IMR-90 (cell line): ENCODE data around the gene WDR90. TPM values are rescaled to one million over a fixed set of nuclear protein-coding genes. Genes with fewer than 3 reads are reported as not detected.

Experiments used
- ATAC-seq: fragments of 200-7000 bp; cut with Tn5 transposase; 2 replicates; pipeline ENCODE4 v1.9.1; 2020; ENCODE audit warnings: low read depth, mild to moderate bottlenecking, moderate library complexity
- BruUV-seq: library from RNA; stranded (reverse); fragments of 400-500 nt; replicated peaks from 2 replicates; lab custom pipeline; 2021; lab: Mats Ljungman, UMichigan
- CTCF ChIA-PET: fragments of 300-600 bp; formaldehyde crosslinking; extraction: SDS; loops from one replicate; lab custom pipeline; 2021; ENCODE audit warnings: antibody characterized with exemption; lab: Yijun Ruan, JAX
- POLR2A ChIA-PET: fragments of 300-600 bp; sonication (Branson Sonifier 250); formaldehyde crosslinking; loops from one replicate; lab custom pipeline; 2022; ENCODE audit warnings: antibody characterized with exemption; ENCODE audit not compliant: unreplicated experiment; lab: Charles Lee
- DNase-seq: peaks from one replicate; pipeline ENCODE4 v3.0.0; 2013
- H2AFZ ChIP-seq: replicated peaks from 2 replicates; pipeline ENCODE3; 2013; ENCODE audit warnings: low read length, mild to moderate bottlenecking; ENCODE audit not compliant: poor library complexity
- H2AK5ac ChIP-seq: 2 replicates; pipeline ENCODE4 v1.6.1; 2013; ENCODE audit warnings: low read depth, low read length, inconsistent platforms
- H2AK9ac ChIP-seq: replicated peaks from 2 replicates; pipeline ENCODE3; 2013; ENCODE audit warnings: mild to moderate bottlenecking, low read depth, low read length, moderate library complexity; ENCODE audit not compliant: poor library complexity
- H2BK120ac ChIP-seq: 2 replicates; pipeline ENCODE4 v1.6.1; 2013; ENCODE audit warnings: low read depth, low read length, inconsistent platforms
- H2BK15ac ChIP-seq: 3 replicates; pipeline ENCODE4 v1.6.1; 2013; ENCODE audit warnings: low read depth, low read length, inconsistent platforms
- H2BK20ac ChIP-seq: 2 replicates; pipeline ENCODE4 v1.6.1; 2013; ENCODE audit warnings: low read depth, mild to moderate bottlenecking, inconsistent platforms, low read length, moderate library complexity
- H2BK5ac ChIP-seq: 2 replicates; pipeline ENCODE4 v1.6.1; 2013; ENCODE audit warnings: mild to moderate bottlenecking, low read depth, low read length, inconsistent platforms; ENCODE audit not compliant: poor library complexity, severe bottlenecking
- H3K14ac ChIP-seq: replicated peaks from 2 replicates; pipeline ENCODE4 v1.6.1; 2013; ENCODE audit warnings: low read depth, low read length, inconsistent platforms
- H3K18ac ChIP-seq: 2 replicates; pipeline ENCODE4 v1.6.1; 2013; ENCODE audit warnings: low read depth, low read length, control low read depth
- H3K23ac ChIP-seq: 2 replicates; pipeline ENCODE4 v1.6.1; 2013; ENCODE audit warnings: low read depth, low read length, inconsistent platforms
- H3K27ac ChIP-seq: 2 replicates; pipeline ENCODE4 v1.5.1; 2013; ENCODE audit warnings: mild to moderate bottlenecking, control low read depth, low read length; ENCODE audit not compliant: insufficient read depth
- H3K27me3 ChIP-seq: 2 replicates; pipeline ENCODE4 v1.6.1; 2013; ENCODE audit warnings: low read length; ENCODE audit not compliant: control insufficient read depth, insufficient read depth
- H3K36me3 ChIP-seq: 2 replicates; pipeline ENCODE4 v1.6.1; 2013; ENCODE audit warnings: low read length, mixed read lengths; ENCODE audit not compliant: control insufficient read depth, insufficient read depth
- H3K4ac ChIP-seq: 2 replicates; pipeline ENCODE4 v1.6.1; 2013; ENCODE audit warnings: low read depth, low read length, inconsistent platforms
- H3K4me1 ChIP-seq: 2 replicates; pipeline ENCODE4 v1.6.1; 2013; ENCODE audit warnings: low read length, mixed read lengths; ENCODE audit not compliant: control insufficient read depth, insufficient read depth
- H3K4me2 ChIP-seq: 2 replicates; pipeline ENCODE4 v1.6.1; 2013; ENCODE audit warnings: low read depth, mild to moderate bottlenecking, control low read depth, low read length, moderate library complexity
- H3K4me3 ChIP-seq: 2 replicates; pipeline ENCODE4 v1.5.1; 2013; ENCODE audit warnings: low read depth, mild to moderate bottlenecking, control low read depth, low read length, moderate library complexity; ENCODE audit not compliant: insufficient read depth
- H3K56ac ChIP-seq: 2 replicates; pipeline ENCODE4 v1.6.1; 2013; ENCODE audit warnings: low read length, inconsistent platforms; ENCODE audit not compliant: insufficient read depth; ENCODE audit errors: extremely low read depth
- H3K79me1 ChIP-seq, 2 experiments: 2 replicates each; pipeline ENCODE4 v1.6.1; 2013; ENCODE audit warnings: low read length in 2 of 2, inconsistent platforms in 1 of 2, low read depth in 1 of 2
- H3K9ac ChIP-seq: 2 replicates; pipeline ENCODE4 v1.6.1; 2013; ENCODE audit warnings: low read depth, low read length, control low read depth
- H3K9me1 ChIP-seq: 2 replicates; pipeline ENCODE4 v1.6.1; 2013; ENCODE audit warnings: low read length, inconsistent platforms; ENCODE audit not compliant: insufficient read depth
- H3K9me3 ChIP-seq: 2 replicates; pipeline ENCODE4 v1.6.1; 2013; ENCODE audit warnings: low read length; ENCODE audit not compliant: control insufficient read depth, insufficient read depth
- H4K20me1 ChIP-seq: 2 replicates; pipeline ENCODE4 v1.6.1; 2013; ENCODE audit warnings: low read length, inconsistent platforms; ENCODE audit not compliant: insufficient read depth
- H4K5ac ChIP-seq: 2 replicates; pipeline ENCODE4 v1.6.1; 2013; ENCODE audit warnings: mild to moderate bottlenecking, low read depth, low read length, control low read depth
- H4K8ac ChIP-seq, 2 experiments: 2 replicates each; pipeline ENCODE4 v1.6.1; 2013; ENCODE audit warnings: low read depth in 2 of 2, low read length in 2 of 2, control low read depth in 1 of 2, inconsistent platforms in 1 of 2
- H4K91ac ChIP-seq: 2 replicates; pipeline ENCODE4 v1.6.1; 2013; ENCODE audit warnings: low read depth, low read length, inconsistent platforms; ENCODE audit not compliant: insufficient read depth
- BHLHE40 ChIP-seq: fragments of 150-350 bp; IDR thresholded peaks from 2 replicates; pipeline ENCODE4 v1.6.1; 2016; ENCODE audit warnings: mild to moderate bottlenecking, low read depth, low read length
- CEBPB ChIP-seq: IDR thresholded peaks from 2 replicates; pipeline ENCODE4 v1.6.1; 2012; ENCODE audit warnings: low read depth, low read length, improper control_type of control experiment
- CHD1 ChIP-seq: IDR thresholded peaks from 2 replicates; pipeline ENCODE4 v1.6.1; 2012; ENCODE audit warnings: low read depth, low read length, improper control_type of control experiment
- MAFK ChIP-seq: IDR thresholded peaks from 2 replicates; pipeline ENCODE4 v1.6.1; 2012; ENCODE audit warnings: low read depth, low read length, improper control_type of control experiment
- MAZ ChIP-seq: IDR thresholded peaks from 2 replicates; pipeline ENCODE4 v1.6.1; 2012; ENCODE audit warnings: low read depth, mild to moderate bottlenecking, low read length, improper control_type of control experiment, moderate library complexity, borderline replicate concordance
- MXI1 ChIP-seq: IDR thresholded peaks from 2 replicates; pipeline ENCODE4 v1.6.1; 2012; ENCODE audit warnings: low read depth, mild to moderate bottlenecking, low read length, moderate library complexity, borderline replicate concordance
- NFE2L2 ChIP-seq: fragments of 150-350 bp; IDR thresholded peaks from 2 replicates; pipeline ENCODE4 v1.6.1; 2016; ENCODE audit warnings: low read depth, mild to moderate bottlenecking, low read length
- RAD21 ChIP-seq: IDR thresholded peaks from 2 replicates; pipeline ENCODE4 v1.6.1; 2012; ENCODE audit warnings: low read length, improper control_type of control experiment
- RCOR1 ChIP-seq: IDR thresholded peaks from 2 replicates; pipeline ENCODE4 v1.6.1; 2012; ENCODE audit warnings: mild to moderate bottlenecking, low read length, improper control_type of control experiment; ENCODE audit not compliant: insufficient replicate concordance
- RFX5 ChIP-seq: IDR thresholded peaks from 2 replicates; pipeline ENCODE4 v1.8.0; 2012; ENCODE audit warnings: low read depth, mild to moderate bottlenecking, low read length, moderate library complexity
- whole genome bisulfite sequencing, 2 experiments: methylation state at CpG; one replicate each; pipeline versions ENCODE4 v1.1.5 to v1.1.7; 2013; ENCODE audit warnings: missing lambda C conversion rate in 2 of 2; ENCODE audit not compliant: insufficient read length in 1 of 2; ENCODE audit errors: extremely low coverage in 2 of 2; 5-methylcytosine and 5-hydroxymethylcytosine counted together
- dilution Hi-C: fragments of 300-500 bp; cut with HindIII; formaldehyde crosslinking; loops from one replicate; pipeline ENCODE4 v1.14.3; 2018; ENCODE audit warnings: low sequenced_read_pairs; ENCODE audit not compliant: unreplicated experiment
- in situ Hi-C: fragments of 300-500 bp; cut with MboI; formaldehyde crosslinking; loops from 3 replicates; pipeline ENCODE4 v1.14.3; 2019; ENCODE audit warnings: low sequenced_read_pairs, inconsistent platforms, mixed read lengths
- intact Hi-C: fragments of 100-400 bp; cut with micrococcal nuclease; formaldehyde crosslinking; loops from 2 replicates; pipeline ENCODE4 v1.10.0; 2022
- polyA plus RNA-seq, 3 experiments: library from polyadenylated mRNA; depleted of rRNA; stranded (reverse); fragments of >200 nt; gene quantifications; 2 replicates each; pipeline ENCODE4 v1.2.3, GENCODE V29; 2012; ENCODE audit warnings: low replicate concordance in 1 of 3
- total RNA-seq: library from RNA; depleted of rRNA; stranded (reverse); fragments of >200 nt; gene quantifications from 2 replicates; pipeline ENCODE4 v1.2.3, GENCODE V29; 2012
- TF ChIP-seq, protein P1 (sequence below): fragments of 150-350 bp; IDR thresholded peaks from 2 replicates; pipeline ENCODE4 v1.6.1; 2016; ENCODE audit warnings: low read depth, mild to moderate bottlenecking, low read length, moderate library complexity, borderline replicate concordance
- TF ChIP-seq, protein P2 (sequence below): fragments of 150-350 bp; IDR thresholded peaks from 2 replicates; pipeline ENCODE4 v1.6.1; 2017; ENCODE audit warnings: mild to moderate bottlenecking, antibody characterized with exemption, low read length, low read depth
- TF ChIP-seq, protein P3 (sequence below): conservative IDR thresholded peaks from 2 replicates; pipeline ENCODE4 v1.5.1; 2012; ENCODE audit warnings: mild to moderate bottlenecking, low read depth, low read length, improper control_type of control experiment

The WDR90 gene
- total and polyA plus RNA-seq, 2 of the 4 experiments (the other 2 are of a cell fraction) = 1.4 to 18.7 TPM

DNA sequence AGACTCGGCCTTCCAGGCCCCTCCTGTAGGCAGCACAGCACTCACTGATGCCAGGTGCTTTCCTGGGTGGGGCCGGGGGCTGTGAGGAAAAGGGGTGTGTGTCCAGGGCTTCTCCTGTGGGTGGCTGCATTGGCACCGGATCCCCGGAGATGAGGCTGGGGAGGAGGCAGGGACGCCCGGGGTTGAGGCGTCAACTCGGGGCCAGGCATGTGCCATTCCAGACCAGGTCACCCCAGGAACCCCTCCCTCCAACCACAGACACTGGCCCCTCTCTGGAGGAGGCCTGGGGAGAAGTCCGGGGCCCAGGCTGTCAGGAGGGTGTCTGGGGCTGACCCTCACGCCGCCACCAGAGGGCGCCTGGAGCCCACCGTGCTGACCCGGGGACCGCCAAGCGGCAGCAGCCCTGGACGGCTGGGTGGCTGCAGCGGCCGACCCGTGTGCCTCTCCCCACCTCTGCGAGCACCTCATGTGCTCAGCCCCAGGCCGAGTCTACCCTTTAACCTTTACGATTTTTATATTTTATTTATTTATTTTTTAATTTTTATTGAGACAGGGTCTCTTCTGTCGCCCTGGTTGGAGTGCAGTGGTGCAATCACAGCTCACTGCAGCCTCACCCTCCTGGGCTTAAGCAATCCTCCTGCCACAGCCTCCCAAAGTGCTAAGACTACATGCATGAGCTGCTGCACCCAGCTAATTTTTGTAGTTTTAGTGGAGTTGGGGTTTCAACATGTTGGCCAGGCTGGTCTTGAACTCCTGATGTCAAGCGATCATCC, 62.6 kb downstream of the WDR90 start:
- 31% methylated on average over 6 of the region's 25 CpGs; no CpG with 5 or more reads in 1 of the 2 experiments for WGBS, 2 experiments
- TF ChIP-seq BHLHE40 (no peak), NFE2L2 (no peak), CEBPB (no peak), MXI1 (no peak), MAFK (no peak), RCOR1 (no peak), RFX5 (no peak), RAD21 (peak; percentile 90), CHD1 (no peak), MAZ (peak; percentile 30; the same call in 1 of the 2 replicates)
- TF ChIP-seq, protein P1, sequence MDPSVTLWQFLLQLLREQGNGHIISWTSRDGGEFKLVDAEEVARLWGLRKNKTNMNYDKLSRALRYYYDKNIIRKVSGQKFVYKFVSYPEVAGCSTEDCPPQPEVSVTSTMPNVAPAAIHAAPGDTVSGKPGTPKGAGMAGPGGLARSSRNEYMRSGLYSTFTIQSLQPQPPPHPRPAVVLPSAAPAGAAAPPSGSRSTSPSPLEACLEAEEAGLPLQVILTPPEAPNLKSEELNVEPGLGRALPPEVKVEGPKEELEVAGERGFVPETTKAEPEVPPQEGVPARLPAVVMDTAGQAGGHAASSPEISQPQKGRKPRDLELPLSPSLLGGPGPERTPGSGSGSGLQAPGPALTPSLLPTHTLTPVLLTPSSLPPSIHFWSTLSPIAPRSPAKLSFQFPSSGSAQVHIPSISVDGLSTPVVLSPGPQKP = no peak
- TF ChIP-seq, protein P2, sequence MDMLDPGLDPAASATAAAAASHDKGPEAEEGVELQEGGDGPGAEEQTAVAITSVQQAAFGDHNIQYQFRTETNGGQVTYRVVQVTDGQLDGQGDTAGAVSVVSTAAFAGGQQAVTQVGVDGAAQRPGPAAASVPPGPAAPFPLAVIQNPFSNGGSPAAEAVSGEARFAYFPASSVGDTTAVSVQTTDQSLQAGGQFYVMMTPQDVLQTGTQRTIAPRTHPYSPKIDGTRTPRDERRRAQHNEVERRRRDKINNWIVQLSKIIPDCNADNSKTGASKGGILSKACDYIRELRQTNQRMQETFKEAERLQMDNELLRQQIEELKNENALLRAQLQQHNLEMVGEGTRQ = no peak
- TF ChIP-seq, protein P3, sequence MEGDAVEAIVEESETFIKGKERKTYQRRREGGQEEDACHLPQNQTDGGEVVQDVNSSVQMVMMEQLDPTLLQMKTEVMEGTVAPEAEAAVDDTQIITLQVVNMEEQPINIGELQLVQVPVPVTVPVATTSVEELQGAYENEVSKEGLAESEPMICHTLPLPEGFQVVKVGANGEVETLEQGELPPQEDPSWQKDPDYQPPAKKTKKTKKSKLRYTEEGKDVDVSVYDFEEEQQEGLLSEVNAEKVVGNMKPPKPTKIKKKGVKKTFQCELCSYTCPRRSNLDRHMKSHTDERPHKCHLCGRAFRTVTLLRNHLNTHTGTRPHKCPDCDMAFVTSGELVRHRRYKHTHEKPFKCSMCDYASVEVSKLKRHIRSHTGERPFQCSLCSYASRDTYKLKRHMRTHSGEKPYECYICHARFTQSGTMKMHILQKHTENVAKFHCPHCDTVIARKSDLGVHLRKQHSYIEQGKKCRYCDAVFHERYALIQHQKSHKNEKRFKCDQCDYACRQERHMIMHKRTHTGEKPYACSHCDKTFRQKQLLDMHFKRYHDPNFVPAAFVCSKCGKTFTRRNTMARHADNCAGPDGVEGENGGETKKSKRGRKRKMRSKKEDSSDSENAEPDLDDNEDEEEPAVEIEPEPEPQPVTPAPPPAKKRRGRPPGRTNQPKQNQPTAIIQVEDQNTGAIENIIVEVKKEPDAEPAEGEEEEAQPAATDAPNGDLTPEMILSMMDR = peak; percentile 90

More for the DNA sequence above, 62.6 kb downstream of the WDR90 start:
- Histone ChIP-seq H3K14ac (no peak overlapping the region), H2BK120ac (no peak overlapping the region), H3K4me3 (no peak overlapping the region), H3K79me1 (peaks cover 0 to 10% of the 10 kb centered on the region in 2 experiments; a peak in 1 of 4 replicates), H3K9me3 (no peaks in the 10 kb centered on the region), H3K27ac (no peak overlapping the region), H3K4me1 (peaks cover 14% of the 10 kb centered on the region; the same call in 1 of the 2 replicates), H2BK20ac (no peak overlapping the region), H3K23ac (no peak overlapping the region), H2BK5ac (no peak overlapping the region), H3K4ac (no peak overlapping the region), H4K5ac (no peak overlapping the region), H2BK15ac (no peak overlapping the region; the same call in 2 of the 3 replicates), H3K4me2 (no peak overlapping the region), H3K9me1 (no peaks in the 10 kb centered on the region), H2AK9ac (no peak overlapping the region), H3K56ac (no peak overlapping the region), H2AK5ac (no peak overlapping the region), H4K91ac (no peak overlapping the region), H2AFZ (peak overlapping the region; percentile 61), H4K8ac (no peak overlapping the region), H3K27me3 (peaks cover 14% of the 10 kb centered on the region), H4K20me1 (peaks cover 21% of the 10 kb centered on the region), H3K9ac (no peak overlapping the region), H3K36me3 (no peaks in the 10 kb centered on the region), H3K18ac (no peak overlapping the region)
- ChIA-PET CTCF (interaction anchor here (0.7 to 1.3 kb wide), 3 partner anchors 72 to 75 kb away, joined by 3 to 6 read pairs (median 3); no protein-coding TSS in a partner anchor), POLR2A (no interaction called here)
- BruUV-seq = no TSS peak
- ATAC-seq = peak; percentile 48
- dilution Hi-C loops (no loop called here), intact Hi-C loops (loop anchor here (2.0 to 5.0 kb wide), 3 partner anchors 77 to 343 kb away; partner anchors contain the start of genes CHTF18, RPUSD1 and SOX8), in situ Hi-C loops (loop anchor here (5.0 to 25.0 kb wide), 2 partner anchors 76 to 351 kb away; partner anchors contain the start of genes CHTF18, RPUSD1 and SSTR5)
- DNase-seq = peak; percentile 50
